Type B pancreatic cell (in vitro differentiated cells): Measurements from ENCODE around the gene FRMD4A. TPM values are rescaled to one million over a fixed set of nuclear protein-coding genes. Genes with fewer than 3 reads are reported as not detected.

Experiments used
- DNase-seq: peaks from one replicate; pipeline ENCODE4 v3.0.0; 2021; ENCODE audit warnings: mixed read lengths; ENCODE audit not compliant: unreplicated experiment; ENCODE audit errors: extremely low spot score
- H3K27ac Mint-ChIP-seq: 2 replicates; pipeline ENCODE4 v1.8.0; 2021; ENCODE audit warnings: mild to moderate bottlenecking, mixed read lengths
- H3K27me3 Mint-ChIP-seq: 2 replicates; pipeline ENCODE4 v1.8.0; 2021; ENCODE audit warnings: mixed read lengths
- H3K36me3 Mint-ChIP-seq: 2 replicates; pipeline ENCODE4 v1.8.0; 2021; ENCODE audit warnings: mixed read lengths
- H3K4me1 Mint-ChIP-seq: one replicate; pipeline ENCODE4 v1.8.0; 2021; ENCODE audit warnings: mixed read lengths; ENCODE audit not compliant: unreplicated experiment
- H3K4me3 Mint-ChIP-seq: 2 replicates; pipeline ENCODE4 v1.8.0; 2021; ENCODE audit warnings: mild to moderate bottlenecking, mixed read lengths
- H3K9me3 Mint-ChIP-seq: 2 replicates; pipeline ENCODE4 v1.8.0; 2021; ENCODE audit warnings: mixed read lengths
- total RNA-seq: library from RNA; stranded (reverse); gene quantifications from 2 replicates; pipeline ENCODE4 v1.2.1, GENCODE V29; 2021; ENCODE audit warnings: low replicate concordance
- TF ChIP-seq, protein P1 (sequence below): fragments of 200-600 bp; sonication (generic); conservative IDR thresholded peaks from 2 replicates; pipeline ENCODE4 v1.5.0; 2021; ENCODE audit warnings: antibody characterized with exemption, mild to moderate bottlenecking

The FRMD4A gene
- total RNA-seq, 1 donor from 2014 or later, result 88.9 TPM

DNA sequence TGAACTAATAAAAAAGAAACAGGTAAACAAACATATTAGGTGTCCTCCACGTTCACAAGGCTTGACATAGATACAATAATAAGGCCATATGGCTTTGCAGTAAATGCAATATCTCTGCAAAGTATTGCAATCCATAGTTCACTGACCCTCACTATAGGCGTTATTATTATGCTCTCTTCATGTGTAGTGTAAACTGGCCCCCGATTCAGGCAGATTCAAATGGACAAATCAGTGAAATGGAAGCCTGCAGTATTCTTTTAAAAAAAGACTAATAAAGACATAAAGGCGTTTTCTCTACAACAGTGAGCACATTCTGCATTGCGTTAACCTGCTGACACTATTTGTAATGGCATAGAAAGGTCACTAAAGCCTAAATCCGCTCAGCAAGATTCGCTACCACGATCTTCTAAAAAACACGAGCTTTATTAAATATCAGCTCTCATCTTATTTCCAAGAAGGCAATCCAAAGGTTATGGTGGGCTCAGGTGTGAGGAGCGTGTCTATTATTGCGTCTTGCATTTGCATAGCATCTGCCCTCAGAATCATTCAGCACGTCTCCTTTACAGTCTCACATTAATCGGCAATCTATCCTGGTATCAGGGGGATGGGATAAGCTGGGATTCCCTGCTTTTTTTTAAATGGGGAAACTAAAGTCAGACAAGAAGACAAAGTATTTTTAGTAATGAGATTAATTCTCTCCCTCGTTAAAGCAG, 36.2 kb downstream of the FRMD4A start:
- DNase-seq, result no peak
- no peak overlapping the region for H3K4me3 Mint-ChIP-seq
- H3K27ac Mint-ChIP-seq, result no peak overlapping the region
- H3K27me3 Mint-ChIP-seq, result no peaks in the 10 kb centered on the region
- TF ChIP-seq, protein P1, sequence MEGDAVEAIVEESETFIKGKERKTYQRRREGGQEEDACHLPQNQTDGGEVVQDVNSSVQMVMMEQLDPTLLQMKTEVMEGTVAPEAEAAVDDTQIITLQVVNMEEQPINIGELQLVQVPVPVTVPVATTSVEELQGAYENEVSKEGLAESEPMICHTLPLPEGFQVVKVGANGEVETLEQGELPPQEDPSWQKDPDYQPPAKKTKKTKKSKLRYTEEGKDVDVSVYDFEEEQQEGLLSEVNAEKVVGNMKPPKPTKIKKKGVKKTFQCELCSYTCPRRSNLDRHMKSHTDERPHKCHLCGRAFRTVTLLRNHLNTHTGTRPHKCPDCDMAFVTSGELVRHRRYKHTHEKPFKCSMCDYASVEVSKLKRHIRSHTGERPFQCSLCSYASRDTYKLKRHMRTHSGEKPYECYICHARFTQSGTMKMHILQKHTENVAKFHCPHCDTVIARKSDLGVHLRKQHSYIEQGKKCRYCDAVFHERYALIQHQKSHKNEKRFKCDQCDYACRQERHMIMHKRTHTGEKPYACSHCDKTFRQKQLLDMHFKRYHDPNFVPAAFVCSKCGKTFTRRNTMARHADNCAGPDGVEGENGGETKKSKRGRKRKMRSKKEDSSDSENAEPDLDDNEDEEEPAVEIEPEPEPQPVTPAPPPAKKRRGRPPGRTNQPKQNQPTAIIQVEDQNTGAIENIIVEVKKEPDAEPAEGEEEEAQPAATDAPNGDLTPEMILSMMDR, result no peak
- peaks cover 16% of the 10 kb centered on the region for H3K4me1 Mint-ChIP-seq
- H3K36me3 Mint-ChIP-seq, result no peaks in the 10 kb centered on the region
- peaks cover 10% of the 10 kb centered on the region for H3K9me3 Mint-ChIP-seq

GRCh38 chr10:14293526-14293925, 37.2 kb downstream of the FRMD4A start:
- no peak for DNase-seq
- Mint-ChIP-seq H3K27me3 (no peaks in the 10 kb centered on the region), H3K4me3 (no peak overlapping the region), H3K9me3 (peaks cover 10% of the 10 kb centered on the region), H3K36me3 (no peaks in the 10 kb centered on the region), H3K27ac (no peak overlapping the region), H3K4me1 (peaks cover 16% of the 10 kb centered on the region)
- TF ChIP-seq, protein P1, result no peak

DNA sequence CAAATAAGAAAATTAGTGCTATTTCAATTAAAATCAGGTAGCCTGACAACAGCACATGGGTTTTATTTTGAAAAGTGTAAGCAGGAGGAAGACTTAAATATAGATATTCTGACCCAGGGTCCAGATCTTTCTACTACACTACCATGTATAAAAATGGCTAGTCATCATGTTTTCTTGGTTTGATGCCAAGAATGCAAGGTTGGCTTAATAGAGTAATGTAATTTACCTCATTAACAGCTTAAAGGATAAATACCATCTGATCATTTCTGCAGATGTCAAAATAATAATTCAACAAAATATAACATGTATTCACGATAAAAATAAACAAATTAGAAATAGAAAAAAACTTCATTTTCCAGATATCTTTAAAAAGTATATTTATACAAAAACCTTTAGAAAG, 39.4 kb downstream of the FRMD4A start:
- H3K4me1 Mint-ChIP-seq, result peaks cover 7% of the 10 kb centered on the region
- H3K9me3 Mint-ChIP-seq, result peaks cover 10% of the 10 kb centered on the region
- TF ChIP-seq, protein P1, result no peak
- H3K27ac Mint-ChIP-seq, result no peak overlapping the region
- no peaks in the 10 kb centered on the region for H3K27me3 Mint-ChIP-seq
- DNase-seq, result no peak
- no peak overlapping the region for H3K4me3 Mint-ChIP-seq
- H3K36me3 Mint-ChIP-seq, result no peaks in the 10 kb centered on the region

DNA sequence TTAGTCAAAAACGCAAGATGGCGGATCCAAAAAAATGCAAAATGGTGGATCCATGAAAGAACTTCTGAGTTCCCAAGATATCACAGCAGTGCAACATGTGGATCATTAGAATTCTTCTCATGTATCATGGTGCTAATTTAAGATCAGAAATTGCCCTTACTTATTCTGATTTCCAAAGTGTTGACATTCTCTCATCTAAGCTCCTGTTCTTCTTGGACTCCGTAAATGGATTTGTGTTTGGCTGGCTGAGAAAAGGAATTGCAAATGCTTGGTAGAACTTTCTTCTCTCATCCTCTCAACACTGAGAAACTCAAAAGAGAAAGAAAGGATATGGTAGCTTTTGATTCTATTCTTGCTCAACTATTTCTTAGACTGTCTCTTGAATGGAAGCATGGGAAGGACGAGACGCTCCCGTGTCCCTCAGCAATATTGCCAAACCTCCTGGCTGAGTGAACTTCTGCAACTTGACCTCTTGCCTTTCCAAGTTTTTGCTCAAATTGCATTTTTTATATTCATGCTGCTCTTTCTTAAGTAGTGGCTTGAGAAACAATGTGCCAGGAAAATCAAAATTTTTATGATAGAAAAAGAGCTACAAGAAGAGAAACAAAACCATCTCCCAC, 44.7 kb downstream of the FRMD4A start:
- Mint-ChIP-seq H3K36me3 (no peaks in the 10 kb centered on the region), H3K4me3 (no peak overlapping the region), H3K27me3 (peaks cover 7% of the 10 kb centered on the region), H3K27ac (no peak overlapping the region), H3K4me1 (peaks cover 10% of the 10 kb centered on the region), H3K9me3 (no peaks in the 10 kb centered on the region)
- no peak for DNase-seq
- TF ChIP-seq, protein P1, result no peak

DNA sequence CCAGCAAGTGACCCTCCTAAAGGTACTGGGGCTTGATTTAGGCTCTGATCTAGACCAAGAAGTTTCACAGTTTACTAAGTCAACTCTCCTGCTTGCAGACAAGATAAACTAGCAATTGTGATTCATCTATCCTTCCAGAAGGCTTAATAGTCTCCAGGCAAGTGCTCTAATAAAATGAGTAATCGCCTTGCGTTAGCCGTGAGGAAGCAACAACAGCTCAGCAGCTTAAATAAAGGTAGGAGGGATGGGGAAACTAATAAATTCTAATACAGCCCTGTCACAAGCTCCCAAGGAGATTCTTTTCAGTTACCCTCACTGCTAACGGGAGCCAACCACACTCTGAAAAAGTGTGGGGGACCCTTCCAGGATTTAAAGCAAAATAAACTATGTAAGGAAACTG, 48.4 kb downstream of the FRMD4A start:
- no peak for DNase-seq
- peaks cover 21% of the 10 kb centered on the region for H3K4me1 Mint-ChIP-seq
- TF ChIP-seq, protein P1, result no peak
- no peaks in the 10 kb centered on the region for H3K36me3 Mint-ChIP-seq
- peaks cover 7% of the 10 kb centered on the region for H3K27me3 Mint-ChIP-seq
- no peak overlapping the region for H3K4me3 Mint-ChIP-seq
- H3K9me3 Mint-ChIP-seq, result no peaks in the 10 kb centered on the region
- no peak overlapping the region for H3K27ac Mint-ChIP-seq
